Heart left ventricle (tissue), 13 donors: ENCODE data around the gene FBXO4.

Source experiments
- CTCF ChIP-seq, 12 donors: fragments of 200-600 bp; sonication (generic) in 4 of 12; IDR thresholded peaks; one replicate each; pipeline versions ENCODE4 v1.5.0 to v1.8.0; 2018 to 2022; ENCODE audit warnings: antibody characterized with exemption in 12 of 12, mild to moderate bottlenecking in 5 of 12
- POLR2A ChIP-seq, 2 donors: fragments of 450-650 bp; IDR thresholded peaks; one replicate each; pipeline ENCODE4 v1.6.1; 2017; ENCODE audit warnings: antibody characterized with exemption in 2 of 2, mild to moderate bottlenecking in 2 of 2, moderate library complexity in 2 of 2
- donor health status: ischemic (EF 13 %, LVEDD 7.1; RV severe dilation, severe dysfunction).
- donor health status: DM: no; HTN: yes; CAD: no.
- donor health status: DM: no; HTN: no; CAD: no.
- donor health status: ischemic (EF 25% LVEDD 6.9; RV normal size, moderate dysfunction).
- donor health status: ischemic (EF 25% LVEDD 5.7; RV mildly dilated, moderate dysfunction).
- donor health status: ischemic (EF 35%, LVEDD 5.7; RV mildly dilated, moderate dysfunction).
- donor health status: nonischemic (EF 11% LVEDD 7.7; RV severe dilation, severe dysfunction).
- donor health status: DM: yes; HTN: yes; CAD: no.
- donor health status: PGD.
- donor health status: ischemic (EF 29% LVEDD 5.4; RV normal size, mild dysfunction).
- donor health status: nonischemic (EF 23%, LVEDD 6.1; RV moderate dilation, normal function).

GRCh38 chr5:41877408-41877807 is 47.7 kb upstream of the FBXO4 start:
- TF ChIP-seq CTCF (IDR thresholded peaks at IDR 0.05) (no peak), POLR2A (IDR thresholded peaks at IDR 0.05) (no peak)
